BLaER1 treated with 17β-estradiol and CSF1 and Interleukin-3, amounts not matched to agents 10 nM and 100 nM (cell line): Measurements from ENCODE around the gene MAP2K7.

Experiments
- H3K27ac ChIP-seq, 11 experiments: shearing (Covaris generic); formaldehyde crosslinking; 2 replicates each; pipeline ENCODE4 v1.8.1; 2022
- H3K27me3 ChIP-seq, 11 experiments: shearing (Covaris generic); formaldehyde crosslinking; 2 replicates each; pipeline ENCODE4 v1.8.1; 2022
- H3K36me3 ChIP-seq, 11 experiments: shearing (Covaris generic); formaldehyde crosslinking; 2 replicates each; pipeline ENCODE4 v1.8.1; 2022
- H3K4me1 ChIP-seq, 10 experiments: shearing (Covaris generic); formaldehyde crosslinking; 2 replicates each; pipeline ENCODE4 v1.8.1; 2022
- H3K4me2 ChIP-seq, 11 experiments: shearing (Covaris generic); formaldehyde crosslinking; 2 replicates each; pipeline ENCODE4 v1.8.1; 2022
- H3K4me3 ChIP-seq, 10 experiments: shearing (Covaris generic); formaldehyde crosslinking; 2 replicates each; pipeline ENCODE4 v1.8.1; 2022
- H3K9ac ChIP-seq, 11 experiments: shearing (Covaris generic); formaldehyde crosslinking; 2 replicates each; pipeline ENCODE4 v1.8.1; 2022
- H3K9me3 ChIP-seq, 11 experiments: shearing (Covaris generic); formaldehyde crosslinking; replicated peaks in 1 of 11; 2 replicates each; pipeline ENCODE4 v1.8.1; 2022
- H4K20me1 ChIP-seq, 11 experiments: shearing (Covaris generic); formaldehyde crosslinking; 2 replicates each; pipeline ENCODE4 v1.8.1; 2022
- Cebpa-rat ChIP-seq, 11 experiments: shearing (Covaris generic); IDR thresholded peaks; 2 replicates each; pipeline ENCODE4 v1.8.1; 2022

MAP2K7 gene

DNA sequence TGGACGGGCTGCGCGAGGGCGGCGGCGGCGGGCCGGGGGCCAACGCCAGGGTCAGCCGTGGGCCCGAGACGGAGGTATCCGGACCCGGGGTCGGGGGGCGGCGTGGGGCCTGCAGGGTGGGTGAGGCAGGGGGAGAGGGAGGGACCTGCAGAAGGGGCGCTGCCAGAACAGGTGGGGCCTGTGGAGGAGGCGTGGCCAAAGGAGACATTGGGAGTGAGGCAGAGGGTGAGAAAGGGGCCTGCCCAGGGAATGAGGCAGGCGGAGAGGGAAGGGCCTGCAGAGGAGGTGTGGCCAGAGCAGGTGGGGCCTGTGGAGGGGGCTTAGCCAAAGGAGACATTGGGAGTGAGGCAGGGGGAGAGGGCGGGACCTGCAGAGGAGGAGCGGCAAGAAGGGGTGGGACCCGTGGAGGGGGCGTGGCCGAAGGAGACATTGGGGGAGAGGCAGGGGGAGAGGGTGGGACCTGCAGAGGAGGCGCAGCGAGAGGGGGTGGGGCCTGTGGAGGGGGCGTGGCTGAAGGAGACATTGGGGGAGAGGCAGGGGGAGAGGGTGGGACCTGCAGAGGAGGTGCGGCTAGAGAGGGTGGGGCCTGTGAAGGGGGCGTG lies 33.7 kb upstream of the MAP2K7 start:
- peak overlapping the region in 9 of 11 experiments; percentile 22 to 68 (median 44); a peak in 10 of 22 replicates for H3K9ac ChIP-seq
- peak overlapping the region; percentile 90 to 100 (median 96) for H3K4me2 ChIP-seq
- no peaks in the 10 kb centered on the region for H3K36me3 ChIP-seq
- peak overlapping the region in 3 of 11 experiments; percentile 4 to 33 (median 30); a peak in 2 of 22 replicates for H3K27ac ChIP-seq
- TF ChIP-seq Cebpa-rat (IDR thresholded peaks at IDR 0.05), result no peak
- peaks cover 0 to 47% (median 17%) of the 10 kb centered on the region in 11 experiments; a peak in 12 of 22 replicates for H4K20me1 ChIP-seq
- H3K4me3 ChIP-seq, result peak overlapping the region; percentile 49 to 67 (median 57)
- no peaks in the 10 kb centered on the region for H3K9me3 ChIP-seq
- peaks cover 4 to 38% (median 10%) of the 10 kb centered on the region in 11 experiments; a peak in 19 of 22 replicates for H3K27me3 ChIP-seq
- peaks cover 55 to 79% (median 73%) of the 10 kb centered on the region in 10 experiments for H3K4me1 ChIP-seq

DNA sequence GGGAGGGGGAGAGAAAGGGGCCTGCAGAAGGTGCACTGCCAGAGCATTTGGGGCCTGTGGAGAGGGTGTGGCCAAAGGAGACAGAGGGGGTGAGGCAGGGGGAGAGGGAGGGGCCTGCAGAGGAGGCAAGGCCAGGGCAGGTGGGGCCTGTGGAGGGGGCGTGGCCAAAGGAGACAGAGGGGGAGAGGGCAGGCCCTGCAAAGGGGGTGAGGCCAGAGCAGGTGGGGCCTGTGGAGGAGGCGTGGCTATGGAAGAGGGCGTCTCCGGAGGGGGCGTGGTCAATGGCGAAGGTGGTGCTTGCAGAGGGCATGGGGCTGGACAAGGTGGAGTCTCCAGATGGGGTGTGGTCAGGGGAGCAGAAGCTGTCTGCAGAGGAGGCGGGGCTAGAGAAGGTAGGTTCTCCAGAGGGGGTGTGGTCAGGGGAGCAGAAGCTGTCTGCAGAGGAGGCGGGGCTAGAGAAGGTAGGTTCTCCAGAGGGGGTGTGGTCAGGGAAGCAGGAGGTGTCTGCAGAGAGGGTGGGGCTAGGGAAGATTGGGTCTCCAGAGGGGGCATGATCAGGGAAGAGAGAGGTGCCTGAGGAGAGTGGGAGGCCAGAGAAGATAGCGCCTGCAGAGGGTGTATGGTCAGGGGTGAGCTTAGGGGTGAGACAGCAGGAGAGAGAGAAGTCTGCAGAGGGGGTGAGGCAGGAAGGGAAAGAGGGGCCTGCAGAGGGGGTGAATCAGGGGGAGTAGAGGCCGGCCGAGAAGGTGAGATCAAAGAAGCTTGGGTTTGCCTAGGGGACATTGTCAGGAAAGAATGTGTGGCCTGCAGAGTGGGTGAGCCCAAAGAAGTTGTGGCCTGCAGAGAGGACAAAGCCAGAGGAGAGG lies 32.9 kb upstream of the MAP2K7 start:
- Histone ChIP-seq H3K4me2 (peak overlapping the region; percentile 69 to 99 (median 96)), H3K36me3 (no peaks in the 10 kb centered on the region), H3K9ac (no peak overlapping the region), H3K4me3 (peak overlapping the region in 2 of 10 experiments; percentile 45 to 48; a peak in 2 of 20 replicates), H3K9me3 (no peaks in the 10 kb centered on the region), H3K27me3 (peaks cover 0 to 31% (median 2%) of the 10 kb centered on the region in 11 experiments; a peak in 11 of 22 replicates), H3K27ac (no peak overlapping the region), H3K4me1 (peaks cover 51 to 73% (median 70%) of the 10 kb centered on the region in 10 experiments), H4K20me1 (peaks cover 0 to 47% (median 14%) of the 10 kb centered on the region in 11 experiments; a peak in 12 of 22 replicates)
- no peak for TF ChIP-seq Cebpa-rat (IDR thresholded peaks at IDR 0.05)

DNA sequence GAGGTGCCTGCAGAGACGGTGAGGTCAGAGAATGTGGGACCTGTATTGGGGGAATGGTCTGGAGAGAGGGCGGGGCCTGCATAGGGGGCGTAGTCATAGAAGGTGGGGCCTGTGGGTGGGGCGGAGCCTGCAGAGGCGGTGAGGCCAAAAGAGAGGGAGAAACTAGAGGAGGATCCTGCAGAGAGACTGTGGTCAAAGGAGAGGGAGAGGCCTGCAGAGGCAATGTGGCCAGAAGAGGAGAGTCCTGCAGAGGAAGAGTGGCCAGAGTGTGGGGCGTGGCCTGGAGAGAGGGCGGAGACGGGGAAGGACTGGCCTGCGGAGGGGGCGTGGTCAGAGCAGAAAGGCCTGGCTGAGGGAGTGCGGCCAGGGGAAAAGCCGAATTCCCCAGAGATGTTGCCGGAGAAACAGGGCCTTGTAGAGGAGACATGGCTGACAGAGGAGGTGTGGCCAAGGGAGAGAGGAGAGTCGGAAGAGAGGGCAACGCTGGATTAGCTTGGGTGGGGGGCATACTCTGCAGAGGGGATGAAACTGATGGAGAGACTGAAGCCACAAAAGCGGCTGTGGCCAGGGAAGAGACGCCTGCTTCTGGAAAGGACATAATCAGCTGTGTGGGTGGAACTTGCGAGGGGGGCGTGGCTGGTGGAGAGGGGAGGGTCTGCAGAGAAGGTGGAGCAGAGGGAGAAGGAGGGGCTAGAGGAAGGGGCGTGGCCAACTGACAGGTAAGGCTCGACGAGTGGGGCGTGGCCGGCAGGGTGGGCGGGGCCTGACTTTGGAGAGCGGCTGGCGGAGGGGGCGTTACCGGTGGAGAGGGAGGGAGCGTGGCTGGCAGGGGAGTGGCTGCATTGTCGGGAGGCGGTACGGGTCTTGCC lies 32.0 kb upstream of the MAP2K7 start:
- Histone ChIP-seq H3K36me3 (no peaks in the 10 kb centered on the region), H3K4me1 (peaks cover 51 to 73% (median 70%) of the 10 kb centered on the region in 10 experiments), H3K9me3 (no peaks in the 10 kb centered on the region), H3K4me3 (peak overlapping the region in 8 of 10 experiments; percentile 16 to 66 (median 48); a peak in 15 of 20 replicates), H3K27ac (peak overlapping the region in 7 of 11 experiments; percentile 17 to 63 (median 53); a peak in 11 of 22 replicates), H3K4me2 (peak overlapping the region; percentile 85 to 99 (median 98)), H3K27me3 (peaks cover 0 to 31% (median 0%) of the 10 kb centered on the region in 11 experiments; a peak in 10 of 22 replicates), H4K20me1 (peaks cover 0 to 44% (median 14%) of the 10 kb centered on the region in 11 experiments; a peak in 12 of 22 replicates), H3K9ac (peak overlapping the region in 4 of 11 experiments; percentile 21 to 60 (median 50); a peak in 6 of 22 replicates)
- no peak for TF ChIP-seq Cebpa-rat (IDR thresholded peaks at IDR 0.05)

DNA sequence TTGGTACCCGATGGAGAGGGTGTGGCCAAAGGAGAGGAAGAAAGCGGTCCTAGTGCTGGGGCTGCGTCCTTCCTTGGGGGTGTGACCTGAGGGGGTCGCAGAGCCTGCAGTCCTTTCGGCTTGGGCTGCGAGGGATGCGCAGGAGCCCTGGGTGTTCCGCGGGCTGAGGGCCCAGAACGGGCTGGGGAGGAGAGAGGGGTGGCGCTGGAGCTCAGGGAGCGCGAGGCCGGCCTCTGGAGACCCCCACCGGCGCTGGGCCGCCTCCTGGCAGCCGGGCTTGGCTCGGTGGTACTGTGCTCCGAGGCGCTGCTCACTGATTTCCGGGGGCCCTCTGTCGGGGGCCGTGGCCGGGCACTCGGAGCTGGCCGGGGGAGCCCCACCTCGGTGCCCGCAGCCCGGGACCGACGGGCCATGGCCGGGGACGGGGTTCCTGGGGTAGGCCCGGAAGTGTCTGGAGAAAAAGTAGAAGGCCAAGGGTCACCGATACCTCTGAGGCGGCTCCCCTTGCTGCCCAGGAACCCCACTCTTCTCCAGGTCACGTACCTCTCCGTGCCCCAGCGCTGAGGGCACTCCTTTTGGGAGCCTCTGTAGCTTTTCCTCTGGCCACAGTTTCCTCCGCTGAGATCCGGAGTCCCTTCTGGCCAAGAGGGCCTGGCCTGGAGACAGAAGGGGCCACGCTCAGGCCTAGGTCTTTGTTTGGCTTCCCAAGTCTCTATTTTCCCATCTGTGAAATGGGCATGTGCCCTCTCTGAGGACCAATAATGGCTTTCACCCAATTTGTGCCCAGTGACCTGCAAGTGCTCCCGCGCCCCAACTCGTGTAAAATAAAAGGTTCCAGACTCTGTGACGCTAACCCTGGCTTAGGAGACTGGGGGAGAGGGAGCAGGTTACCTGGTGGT lies 31.1 kb upstream of the MAP2K7 start:
- Histone ChIP-seq H3K27me3 (peaks cover 0 to 29% (median 0%) of the 10 kb centered on the region in 11 experiments; a peak in 10 of 22 replicates), H3K9me3 (no peaks in the 10 kb centered on the region), H3K9ac (peak overlapping the region in 8 of 11 experiments; percentile 4 to 50 (median 29); a peak in 8 of 22 replicates), H3K4me3 (peak overlapping the region in 9 of 10 experiments; percentile 33 to 69 (median 50); a peak in 15 of 20 replicates), H3K27ac (peak overlapping the region in 4 of 11 experiments; percentile 13 to 34 (median 26); a peak in 3 of 22 replicates), H4K20me1 (peaks cover 0 to 40% (median 10%) of the 10 kb centered on the region in 11 experiments; a peak in 12 of 22 replicates), H3K4me2 (peak overlapping the region; percentile 85 to 99 (median 98)), H3K4me1 (peaks cover 51 to 71% (median 68%) of the 10 kb centered on the region in 10 experiments), H3K36me3 (no peaks in the 10 kb centered on the region)
- no peak for TF ChIP-seq Cebpa-rat (IDR thresholded peaks at IDR 0.05)

DNA sequence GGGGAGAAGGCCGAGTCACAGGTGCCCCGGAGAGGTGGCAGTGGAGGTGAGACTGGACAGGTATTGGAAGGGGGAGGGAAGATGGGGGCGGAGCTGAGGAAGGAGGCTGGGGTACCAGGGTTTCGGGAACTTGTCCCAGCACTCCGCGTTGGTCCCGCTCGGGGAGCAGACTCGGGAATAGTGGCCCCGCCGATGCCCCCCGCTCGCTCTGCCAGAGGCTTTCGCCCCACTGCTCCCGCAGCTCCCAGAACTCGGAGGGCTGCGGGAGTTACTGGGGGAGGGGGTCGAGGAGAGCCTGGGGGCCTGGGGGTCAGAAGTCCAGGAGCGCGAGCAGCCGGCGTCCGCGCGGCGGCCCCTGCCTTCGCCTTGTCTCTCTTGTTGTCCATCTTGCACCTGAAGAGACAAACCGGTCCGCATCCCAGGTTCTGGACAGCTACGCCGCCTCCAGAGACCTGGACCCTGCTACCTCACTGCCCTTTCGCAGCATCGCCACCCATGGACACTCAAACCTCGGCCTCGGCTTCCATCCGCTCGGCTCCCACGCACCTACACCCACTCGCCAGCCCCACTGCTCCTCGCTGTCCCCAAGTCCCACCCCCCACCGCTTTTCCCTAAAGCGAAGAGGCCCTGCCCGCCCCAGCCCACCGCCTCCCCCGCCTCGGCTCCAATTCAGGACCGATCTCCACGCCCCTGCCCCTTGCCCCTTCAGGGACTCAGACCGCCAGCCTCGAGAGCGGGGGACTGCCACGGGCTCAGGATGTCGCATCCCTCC lies 30.2 kb upstream of the MAP2K7 start:
- peaks cover 0 to 23% (median 0%) of the 10 kb centered on the region in 11 experiments; a peak in 10 of 22 replicates for H3K27me3 ChIP-seq
- peak overlapping the region in 7 of 11 experiments; percentile 8 to 63 (median 50); a peak in 12 of 22 replicates for H3K27ac ChIP-seq
- peak overlapping the region; percentile 60 to 77 (median 68) for H3K4me3 ChIP-seq
- H3K4me1 ChIP-seq, result peaks cover 44 to 62% (median 58%) of the 10 kb centered on the region in 10 experiments
- peak overlapping the region; percentile 46 to 85 (median 71) for H3K9ac ChIP-seq
- no peaks in the 10 kb centered on the region for H3K9me3 ChIP-seq
- H3K36me3 ChIP-seq, result no peaks in the 10 kb centered on the region
- H3K4me2 ChIP-seq, result peak overlapping the region; percentile 85 to 99 (median 98)
- no peak for TF ChIP-seq Cebpa-rat (IDR thresholded peaks at IDR 0.05)
- H4K20me1 ChIP-seq, result peaks cover 0 to 37% (median 10%) of the 10 kb centered on the region in 11 experiments; a peak in 12 of 22 replicates

DNA sequence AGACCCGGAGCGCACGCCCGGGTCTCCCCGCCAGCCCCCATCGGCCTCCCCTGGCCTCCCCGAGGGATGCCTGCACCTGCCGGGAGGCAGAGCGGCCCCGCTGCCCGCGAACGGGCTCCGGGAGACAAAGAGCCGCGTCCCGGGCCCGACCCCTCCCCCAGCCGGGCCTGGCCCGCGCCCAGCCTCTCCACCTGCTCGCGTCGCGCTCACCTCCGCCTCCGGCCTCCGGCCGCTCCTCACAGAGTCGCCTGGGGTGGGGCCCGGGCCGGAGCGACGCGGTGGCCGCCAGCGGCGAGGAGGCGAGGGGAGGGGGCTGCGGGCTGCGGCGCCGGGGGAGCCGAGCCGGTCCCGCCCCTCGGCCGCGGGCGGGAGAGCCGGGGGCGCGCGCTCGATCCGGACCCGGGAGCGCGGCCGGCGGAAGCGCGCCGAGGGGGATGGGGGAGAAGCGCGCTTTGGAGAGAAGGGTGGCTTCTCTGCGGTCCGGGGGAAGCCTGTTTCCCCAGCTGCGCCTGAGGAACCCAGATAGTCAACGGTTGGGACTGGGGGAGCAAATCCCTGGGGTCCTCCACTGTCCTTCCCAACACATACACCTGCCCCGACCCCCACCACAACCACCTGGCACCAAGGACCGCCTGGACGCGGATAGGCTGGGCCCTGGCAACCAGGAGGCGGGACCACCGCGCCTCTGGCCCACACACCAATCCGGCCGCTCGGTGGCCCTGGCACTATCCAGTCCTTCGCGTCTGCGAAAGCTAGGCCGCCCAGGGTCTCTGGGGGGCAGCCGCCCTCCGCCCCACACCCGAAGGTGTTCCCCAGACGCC lies 29.4 kb upstream of the MAP2K7 start, which contains the start of gene PRR36:
Gene PRR36 (minus strand): TSS at position 315 of the 821 bp plus-strand sequence. CDS start 701 bp downstream, outside the sequence.
- Histone ChIP-seq H3K27ac (peak within 1 kb of the TSS in 10 of 11 experiments; percentile 8 to 63 (median 47); a peak in 15 of 22 replicates), H3K4me1 (peaks cover 37 to 60% (median 57%) of the 10 kb centered on the region in 10 experiments), H4K20me1 (peaks cover 0 to 29% (median 10%) of the 10 kb centered on the region in 11 experiments; a peak in 12 of 22 replicates), H3K9me3 (no peaks in the 10 kb centered on the region), H3K36me3 (no peaks in the 10 kb centered on the region), H3K4me3 (peak within 1 kb of the TSS; percentile 60 to 77 (median 68)), H3K9ac (peak within 1 kb of the TSS; percentile 46 to 85 (median 71)), H3K27me3 (peaks cover 0 to 21% (median 0%) of the 10 kb centered on the region in 11 experiments; a peak in 10 of 22 replicates), H3K4me2 (peak within 1 kb of the TSS; percentile 85 to 99 (median 98))
- no peak for TF ChIP-seq Cebpa-rat (IDR thresholded peaks at IDR 0.05)
